Measurements from ENCODE around the gene ZFX.

The ZFX gene

DNA sequence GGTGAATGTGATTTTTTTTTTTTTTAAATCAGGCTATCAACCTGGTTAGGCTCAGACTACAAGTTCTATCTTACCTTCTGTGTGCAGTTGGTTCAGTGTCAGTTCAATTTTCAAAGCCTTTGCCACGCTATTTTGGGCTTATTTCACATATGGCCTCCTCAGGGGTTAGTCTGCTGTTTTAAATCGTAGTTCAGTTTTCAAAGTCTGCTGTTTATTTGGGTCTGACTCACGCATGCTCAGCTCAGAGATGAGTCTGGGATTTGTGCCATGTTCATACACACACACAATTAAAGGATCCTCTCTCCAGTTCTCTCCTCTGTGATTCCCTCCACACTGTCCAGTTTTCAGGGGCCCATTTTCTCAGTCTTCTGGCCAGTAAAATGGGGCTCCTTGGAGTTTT, 32.3 kb upstream of the ZFX start:
- H4K12ac ChIP-seq (ENCODE audit: low read depth, low read length), result no peak overlapping the region
- H3K4me3 ChIP-seq (ENCODE audit: low read depth, low read length), result no peak overlapping the region
- H3K36me3 ChIP-seq (ENCODE audit: control insufficient read depth in 1 of 2, insufficient read depth in 2 of 2, low read length in 2 of 2), result no peaks in the 10 kb centered on the region
- no peak overlapping the region for H4K91ac ChIP-seq (ENCODE audit: low read depth, low read length)
- no peak overlapping the region for H2BK5ac ChIP-seq (ENCODE audit: low read depth, low read length, poor library complexity)
- H2BK120ac ChIP-seq (ENCODE audit: insufficient read depth, low read length, poor library complexity), result no peak overlapping the region
- H3K23ac ChIP-seq (ENCODE audit: low read length), result no peak overlapping the region
- H4K8ac ChIP-seq (ENCODE audit: low read depth, low read length), result no peak overlapping the region
- H3K79me1 ChIP-seq (ENCODE audit: low read length), result no peaks in the 10 kb centered on the region
- DNase-seq, result no peak
- no peak overlapping the region for H3K14ac ChIP-seq (ENCODE audit: low read length)
- no peak overlapping the region for H2AFZ ChIP-seq (ENCODE audit: insufficient read depth, low read length, poor library complexity)
- no peak overlapping the region for H2BK12ac ChIP-seq (ENCODE audit: low read length)
- H3K4ac ChIP-seq (ENCODE audit: low read depth, low read length), result no peak overlapping the region
- H3K9ac ChIP-seq (ENCODE audit: low read length), result no peak overlapping the region
- no CpG with 5 or more reads among the region's 3 CpGs for WGBS (ENCODE audit: extremely low coverage, insufficient coverage, insufficient read length)
- H3K18ac ChIP-seq (ENCODE audit: low read length), result no peak overlapping the region
- no peaks in the 10 kb centered on the region for H3K4me1 ChIP-seq (ENCODE audit: control insufficient read depth in 1 of 2, insufficient read depth in 2 of 2, low read length in 2 of 2)
- no peak overlapping the region for H2AK5ac ChIP-seq (ENCODE audit: low read length)
- H3K27ac ChIP-seq (ENCODE audit: low read depth, low read length), result no peak overlapping the region
- no peaks in the 10 kb centered on the region for H3K9me3 ChIP-seq (ENCODE audit: insufficient read depth, low read depth, low read length)
- no peaks in the 10 kb centered on the region for H3K27me3 ChIP-seq (ENCODE audit: insufficient read depth, low read length)
- no peak overlapping the region for H3K4me2 ChIP-seq (ENCODE audit: low read length)
- no peaks in the 10 kb centered on the region for H3K79me2 ChIP-seq (ENCODE audit: control insufficient read depth, insufficient read depth, low read length, poor library complexity)

DNA sequence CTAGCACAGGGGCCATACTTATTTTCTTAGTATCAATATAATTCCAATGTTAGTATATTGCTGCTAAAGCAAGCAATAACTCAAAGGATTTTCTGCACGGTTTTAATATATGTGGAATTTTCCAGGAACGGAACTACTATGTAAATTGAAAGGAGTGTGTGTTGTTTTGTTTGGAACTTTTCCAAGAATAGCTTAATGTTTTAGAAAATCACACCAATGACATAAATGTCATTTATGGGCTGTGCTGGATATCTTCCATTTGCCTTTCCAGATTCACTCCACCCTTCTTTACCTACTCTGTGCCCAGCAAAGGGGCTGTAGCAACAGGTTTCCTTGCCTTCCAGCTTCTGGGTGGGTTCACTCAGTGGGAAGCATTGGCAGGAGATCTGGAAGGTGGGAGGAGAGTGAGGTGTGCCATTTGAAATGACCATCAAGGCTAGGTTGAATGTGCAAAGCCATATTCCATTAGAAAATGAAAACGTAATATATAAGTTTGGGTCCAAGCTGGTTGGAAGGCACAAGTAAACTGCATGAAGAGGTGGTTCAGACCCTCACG, 25.2 kb upstream of the ZFX start:
- H3K4ac ChIP-seq (ENCODE audit: low read depth, low read length), result no peak overlapping the region
- no peak overlapping the region for H4K12ac ChIP-seq (ENCODE audit: low read depth, low read length)
- no peak overlapping the region for H2BK5ac ChIP-seq (ENCODE audit: low read depth, low read length, poor library complexity)
- H4K91ac ChIP-seq (ENCODE audit: low read depth, low read length), result no peak overlapping the region
- no peaks in the 10 kb centered on the region for H3K36me3 ChIP-seq (ENCODE audit: control insufficient read depth in 1 of 2, insufficient read depth in 2 of 2, low read length in 2 of 2)
- H3K79me2 ChIP-seq (ENCODE audit: control insufficient read depth, insufficient read depth, low read length, poor library complexity), result no peaks in the 10 kb centered on the region
- no peaks in the 10 kb centered on the region for H3K9me3 ChIP-seq (ENCODE audit: insufficient read depth, low read depth, low read length)
- no CpG with 5 or more reads among the region's 4 CpGs for WGBS (ENCODE audit: extremely low coverage, insufficient coverage, insufficient read length)
- H2BK12ac ChIP-seq (ENCODE audit: low read length), result no peak overlapping the region
- H3K18ac ChIP-seq (ENCODE audit: low read length), result no peak overlapping the region
- no peak overlapping the region for H3K27ac ChIP-seq (ENCODE audit: low read depth, low read length)
- no peaks in the 10 kb centered on the region for H3K27me3 ChIP-seq (ENCODE audit: insufficient read depth, low read length)
- H3K4me2 ChIP-seq (ENCODE audit: low read length), result no peak overlapping the region
- H2AK5ac ChIP-seq (ENCODE audit: low read length), result no peak overlapping the region
- no peak for DNase-seq
- no peak overlapping the region for H3K23ac ChIP-seq (ENCODE audit: low read length)
- no peak overlapping the region for H3K4me3 ChIP-seq (ENCODE audit: low read depth, low read length)
- H2BK120ac ChIP-seq (ENCODE audit: insufficient read depth, low read length, poor library complexity), result peak overlapping the region; percentile 60
- H2AFZ ChIP-seq (ENCODE audit: insufficient read depth, low read length, poor library complexity), result no peak overlapping the region
- no peaks in the 10 kb centered on the region for H3K79me1 ChIP-seq (ENCODE audit: low read length)
- no peak overlapping the region for H3K9ac ChIP-seq (ENCODE audit: low read length)
- peaks cover 0 to 4% of the 10 kb centered on the region in 2 experiments for H3K4me1 ChIP-seq (ENCODE audit: control insufficient read depth in 1 of 2, insufficient read depth in 2 of 2, low read length in 2 of 2)
- no peak overlapping the region for H4K8ac ChIP-seq (ENCODE audit: low read depth, low read length)
- no peak overlapping the region for H3K14ac ChIP-seq (ENCODE audit: low read length)

DNA sequence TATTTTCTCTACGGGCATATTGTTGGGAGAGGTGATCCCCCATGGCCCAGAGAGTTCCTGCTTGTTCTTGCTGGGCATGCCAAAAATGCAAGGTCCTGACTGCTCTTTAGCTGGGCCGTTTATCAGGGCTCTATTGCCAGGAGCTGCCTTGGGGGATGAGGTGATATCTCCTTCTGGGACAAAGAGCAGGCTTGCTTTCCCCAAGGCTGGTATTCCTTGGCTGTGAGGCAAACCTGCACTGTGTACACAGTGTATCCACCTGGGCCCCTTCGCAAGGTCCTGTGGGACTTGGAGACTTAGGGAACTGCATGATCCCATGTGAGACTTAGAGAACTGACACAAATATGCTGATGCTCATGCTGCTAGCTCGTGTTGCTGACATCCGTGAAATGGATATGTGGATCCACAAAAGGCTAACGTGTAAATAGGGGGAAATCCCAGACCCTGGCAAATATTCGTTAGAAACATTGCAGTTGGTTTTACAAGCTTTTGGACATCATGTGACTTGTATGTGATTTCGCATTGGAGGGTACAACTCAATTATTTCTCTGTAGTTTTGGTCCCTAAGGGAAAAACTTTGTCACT, 24.4 kb upstream of the ZFX start:
- H4K12ac ChIP-seq (ENCODE audit: low read depth, low read length), result no peak overlapping the region
- no peak overlapping the region for H3K23ac ChIP-seq (ENCODE audit: low read length)
- no peaks in the 10 kb centered on the region for H3K36me3 ChIP-seq (ENCODE audit: control insufficient read depth in 1 of 2, insufficient read depth in 2 of 2, low read length in 2 of 2)
- no peak overlapping the region for H2BK120ac ChIP-seq (ENCODE audit: insufficient read depth, low read length, poor library complexity)
- H2AK5ac ChIP-seq (ENCODE audit: low read length), result no peak overlapping the region
- no peak overlapping the region for H4K91ac ChIP-seq (ENCODE audit: low read depth, low read length)
- H3K4me2 ChIP-seq (ENCODE audit: low read length), result no peak overlapping the region
- no peaks in the 10 kb centered on the region for H3K79me1 ChIP-seq (ENCODE audit: low read length)
- H2BK12ac ChIP-seq (ENCODE audit: low read length), result no peak overlapping the region
- H3K4me3 ChIP-seq (ENCODE audit: low read depth, low read length), result no peak overlapping the region
- no peak overlapping the region for H3K18ac ChIP-seq (ENCODE audit: low read length)
- no peak overlapping the region for H3K4ac ChIP-seq (ENCODE audit: low read depth, low read length)
- no peaks in the 10 kb centered on the region for H3K9me3 ChIP-seq (ENCODE audit: insufficient read depth, low read depth, low read length)
- no peak overlapping the region for H4K8ac ChIP-seq (ENCODE audit: low read depth, low read length)
- no peak overlapping the region for H3K27ac ChIP-seq (ENCODE audit: low read depth, low read length)
- H3K4me1 ChIP-seq (ENCODE audit: control insufficient read depth in 1 of 2, insufficient read depth in 2 of 2, low read length in 2 of 2), result peaks cover 0 to 4% of the 10 kb centered on the region in 2 experiments
- no peak overlapping the region for H2AFZ ChIP-seq (ENCODE audit: insufficient read depth, low read length, poor library complexity)
- no peaks in the 10 kb centered on the region for H3K27me3 ChIP-seq (ENCODE audit: insufficient read depth, low read length)
- DNase-seq, result peak; percentile 28 to 59
- H2BK5ac ChIP-seq (ENCODE audit: low read depth, low read length, poor library complexity), result no peak overlapping the region
- no peak overlapping the region for H3K14ac ChIP-seq (ENCODE audit: low read length)
- WGBS (ENCODE audit: extremely low coverage, insufficient coverage, insufficient read length), result no CpG with 5 or more reads among the region's 8 CpGs
- no peak overlapping the region for H3K9ac ChIP-seq (ENCODE audit: low read length)
- H3K79me2 ChIP-seq (ENCODE audit: control insufficient read depth, insufficient read depth, low read length, poor library complexity), result no peaks in the 10 kb centered on the region

DNA sequence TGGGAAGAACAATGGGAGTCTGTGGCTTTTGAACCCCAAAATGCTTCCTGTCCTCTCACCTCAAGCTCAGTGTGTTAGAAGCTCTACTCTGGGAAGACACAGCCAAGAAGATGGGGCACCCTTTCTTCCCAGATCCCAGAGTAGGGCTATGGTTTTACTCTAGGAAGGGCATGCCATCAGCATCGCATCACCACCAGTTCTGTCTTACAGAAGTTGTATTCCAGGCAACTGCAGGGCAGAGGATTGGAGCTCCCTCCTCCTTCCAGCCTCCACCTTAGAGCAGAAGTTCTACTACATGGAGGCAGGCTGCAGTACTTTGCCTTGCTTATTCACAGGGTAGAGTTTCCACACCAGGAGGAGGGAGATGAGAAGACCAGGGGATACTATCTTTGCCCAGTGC, 18.1 kb upstream of the ZFX start:
- H3K23ac ChIP-seq (ENCODE audit: low read length), result no peak overlapping the region
- no peak overlapping the region for H3K4me2 ChIP-seq (ENCODE audit: low read length)
- no peak overlapping the region for H4K91ac ChIP-seq (ENCODE audit: low read depth, low read length)
- WGBS (ENCODE audit: extremely low coverage, insufficient coverage, insufficient read length), result no CpG with 5 or more reads among the region's 1 CpG
- no peak overlapping the region for H3K4me3 ChIP-seq (ENCODE audit: low read depth, low read length)
- no peak overlapping the region for H2AFZ ChIP-seq (ENCODE audit: insufficient read depth, low read length, poor library complexity)
- H3K36me3 ChIP-seq (ENCODE audit: control insufficient read depth in 1 of 2, insufficient read depth in 2 of 2, low read length in 2 of 2), result no peaks in the 10 kb centered on the region
- no peak overlapping the region for H3K14ac ChIP-seq (ENCODE audit: low read length)
- H3K79me1 ChIP-seq (ENCODE audit: low read length), result no peaks in the 10 kb centered on the region
- H2BK12ac ChIP-seq (ENCODE audit: low read length), result no peak overlapping the region
- no peak overlapping the region for H4K8ac ChIP-seq (ENCODE audit: low read depth, low read length)
- H3K9ac ChIP-seq (ENCODE audit: low read length), result no peak overlapping the region
- H3K4me1 ChIP-seq (ENCODE audit: control insufficient read depth in 1 of 2, insufficient read depth in 2 of 2, low read length in 2 of 2), result peaks cover 0 to 2% of the 10 kb centered on the region in 2 experiments
- no peak overlapping the region for H3K4ac ChIP-seq (ENCODE audit: low read depth, low read length)
- no peak overlapping the region for H2BK5ac ChIP-seq (ENCODE audit: low read depth, low read length, poor library complexity)
- no peak overlapping the region for H3K18ac ChIP-seq (ENCODE audit: low read length)
- H2AK5ac ChIP-seq (ENCODE audit: low read length), result no peak overlapping the region
- no peak overlapping the region for H4K12ac ChIP-seq (ENCODE audit: low read depth, low read length)
- no peaks in the 10 kb centered on the region for H3K9me3 ChIP-seq (ENCODE audit: insufficient read depth, low read depth, low read length)
- H3K27me3 ChIP-seq (ENCODE audit: insufficient read depth, low read length), result no peaks in the 10 kb centered on the region
- no peak overlapping the region for H2BK120ac ChIP-seq (ENCODE audit: insufficient read depth, low read length, poor library complexity)
- no peak for DNase-seq
- H3K27ac ChIP-seq (ENCODE audit: low read depth, low read length), result no peak overlapping the region
- no peaks in the 10 kb centered on the region for H3K79me2 ChIP-seq (ENCODE audit: control insufficient read depth, insufficient read depth, low read length, poor library complexity)

All from trophoblast cell (in vitro differentiated cells and primary cell).